OCI-M2 (cell line): ENCODE data around the gene MRPL38.
"Not testable (repeated sequence)": the region's sequence is repeated elsewhere in the genome, so short reads cannot be mapped to it uniquely, and the experiment has no call there.

Experiments used
- DNase-seq: peaks from one replicate; lab custom pipeline; 2025; ENCODE audit not compliant: unreplicated experiment; lab: John Stamatoyannopoulos, UW

The MRPL38 gene

GRCh38 chr17:75897160-75898019 is 7.3 kb downstream of the MRPL38 start:
- no peak for DNase-seq

GRCh38 chr17:75896415-75897159 is 8.1 kb downstream of the MRPL38 start, which contains the start of gene TRIM65:
Gene TRIM65, minus strand, starts transcription at chr17:75896951. Its CDS starts 14 bp downstream, at chr17:75896937.
- DNase-seq = no peak

DNA sequence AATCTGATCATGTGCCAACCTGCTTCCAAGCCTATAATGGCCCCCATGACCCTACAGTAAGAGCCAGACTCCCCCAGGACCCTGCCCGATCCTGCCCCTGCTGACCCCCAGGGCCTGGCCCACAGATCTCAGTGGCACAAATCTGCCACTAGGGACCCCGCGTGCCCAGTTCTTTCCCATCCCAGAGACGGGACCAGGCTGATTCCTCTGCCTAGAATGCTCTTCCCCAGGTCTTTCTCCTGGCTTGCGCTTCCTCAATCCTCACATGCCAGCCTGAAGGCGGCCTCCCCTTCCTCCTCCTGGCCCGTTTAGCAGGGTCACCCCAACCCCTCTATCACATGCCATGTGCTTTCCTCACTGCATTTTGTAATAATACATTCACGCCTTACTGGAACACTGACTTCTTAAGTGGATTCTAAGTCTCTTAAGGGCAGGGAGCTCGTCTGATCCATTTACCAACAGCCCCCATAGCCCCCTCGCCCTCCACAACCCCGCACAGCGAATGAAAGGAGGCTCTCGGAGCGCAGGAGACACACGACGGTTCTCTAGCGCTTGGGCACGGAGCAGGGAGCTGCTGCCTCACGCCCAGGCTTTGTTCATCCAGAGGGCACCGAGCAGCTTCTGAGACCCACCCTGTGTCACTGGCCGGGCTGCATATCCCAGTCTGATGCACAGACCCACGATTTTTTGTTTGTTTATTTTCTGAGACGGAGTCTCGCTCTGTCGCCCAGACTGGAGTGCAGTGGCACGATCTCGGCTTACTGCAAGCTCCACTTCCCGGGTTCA is 9.1 kb downstream of the MRPL38 start:
- no peak for DNase-seq

- DNase-seq = no peak
These were observed 10.5 kb downstream of the MRPL38 start for GRCh38 chr17:75894049-75894733.

DNA sequence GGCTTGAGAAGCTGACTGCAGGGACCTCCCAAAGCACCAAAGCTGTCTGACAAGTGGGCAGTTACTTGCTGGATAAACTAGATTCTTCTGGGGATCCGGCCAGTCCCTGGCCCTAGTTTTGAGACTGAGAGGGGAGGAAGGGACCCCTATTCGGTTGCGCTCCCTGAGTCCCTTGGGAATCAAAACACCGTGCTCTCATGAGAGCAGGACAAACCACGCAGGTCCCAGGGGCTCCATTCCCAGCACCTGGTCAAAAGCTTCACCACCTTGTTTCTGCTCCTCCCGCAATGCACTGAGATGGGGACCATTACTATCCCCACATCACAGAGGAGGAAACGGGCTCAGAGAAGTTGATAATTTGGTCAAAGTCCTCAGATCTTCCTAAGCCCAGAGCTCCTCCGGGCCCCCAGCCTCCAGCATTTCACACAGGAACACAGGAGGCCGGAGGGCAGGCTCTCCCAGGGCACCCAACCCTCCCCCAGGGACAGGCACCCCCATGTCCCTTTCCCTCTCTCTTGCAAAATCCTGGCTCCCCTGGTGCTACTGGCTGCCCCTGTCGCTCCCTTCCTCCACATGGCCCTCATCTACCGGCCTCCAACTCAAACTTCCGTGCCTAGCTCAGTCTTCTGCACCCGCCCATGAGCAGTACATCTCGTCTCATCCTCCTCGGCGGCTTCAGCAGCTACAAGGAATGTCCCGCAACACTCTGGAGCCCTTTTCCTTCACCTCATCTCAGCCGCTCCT is 11.2 kb downstream of the MRPL38 start:
- DNase-seq = no peak

GRCh38 chr17:75892556-75893224 is 12.0 kb downstream of the MRPL38 start:
- no peak for DNase-seq

DNA sequence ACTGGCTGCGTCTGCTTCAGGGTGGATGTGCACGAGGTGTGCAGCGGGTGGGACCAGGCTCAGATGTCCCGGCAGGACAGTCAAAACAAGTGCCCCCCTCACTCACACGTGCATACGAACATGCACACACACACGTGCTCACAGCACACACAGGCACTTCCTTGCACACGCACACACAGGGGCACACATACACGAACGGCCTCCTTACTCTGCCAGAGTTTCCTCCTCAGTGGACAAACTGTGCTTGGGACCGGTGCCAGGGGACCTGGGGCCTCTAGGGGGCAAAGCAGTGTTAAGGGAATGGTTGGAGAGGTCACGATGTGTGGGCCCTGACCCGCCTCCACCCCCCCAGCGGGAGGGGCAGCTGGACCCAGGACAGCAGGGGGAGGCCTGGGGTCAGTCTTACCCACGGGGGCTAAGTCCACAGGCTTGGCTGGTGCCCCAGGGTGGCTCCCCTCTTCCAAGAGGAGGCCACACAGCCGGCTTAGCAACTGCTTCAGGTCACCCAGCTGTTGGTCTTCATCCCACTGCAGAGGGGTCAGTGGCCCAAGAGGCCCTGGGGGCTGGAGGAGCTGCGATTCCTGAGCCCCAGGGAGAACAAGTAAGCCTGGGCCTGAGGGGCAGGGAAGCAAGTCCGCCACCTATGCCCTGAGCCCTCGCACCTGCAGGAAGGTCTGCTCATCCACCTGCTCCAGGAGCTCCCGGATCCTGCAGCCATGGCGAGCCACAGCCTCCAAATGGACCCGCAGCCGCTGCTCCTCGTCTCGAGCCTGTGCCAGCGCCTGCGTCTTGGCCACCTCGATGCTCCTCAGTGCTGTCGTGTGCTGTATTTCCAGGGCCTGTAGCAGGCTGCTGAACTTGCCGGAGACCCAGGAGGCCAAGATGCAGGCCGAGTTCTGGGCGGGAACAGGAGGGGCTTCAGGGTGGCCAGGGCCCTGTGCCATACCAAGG is 12.8 kb downstream of the MRPL38 start:
- no peak for DNase-seq

GRCh38 chr17:75891022-75891604 is 13.6 kb downstream of the MRPL38 start:
- no peak for DNase-seq

DNA sequence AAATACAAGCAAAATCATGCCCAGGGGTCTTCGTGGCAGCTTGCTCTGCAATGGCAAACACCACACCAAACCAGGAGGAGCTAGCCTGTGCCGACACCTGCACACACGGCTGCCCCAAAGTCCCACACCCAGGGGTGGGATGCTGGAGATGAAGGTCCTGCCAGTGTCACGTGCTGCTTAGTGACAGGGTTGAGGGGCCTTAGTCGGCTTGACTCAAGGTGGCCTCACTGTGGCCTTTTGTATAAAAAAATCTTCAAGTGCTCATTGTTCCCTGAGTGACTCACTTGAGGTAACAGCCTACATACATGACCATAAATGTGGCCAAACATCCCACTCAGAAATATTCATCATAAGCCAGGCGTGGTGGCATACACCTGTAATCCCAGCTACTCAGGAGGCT is 15.2 kb downstream of the MRPL38 start:
- no peak for DNase-seq

- no peak for DNase-seq
These were observed 16.2 kb downstream of the MRPL38 start for GRCh38 chr17:75888484-75888883.

DNA sequence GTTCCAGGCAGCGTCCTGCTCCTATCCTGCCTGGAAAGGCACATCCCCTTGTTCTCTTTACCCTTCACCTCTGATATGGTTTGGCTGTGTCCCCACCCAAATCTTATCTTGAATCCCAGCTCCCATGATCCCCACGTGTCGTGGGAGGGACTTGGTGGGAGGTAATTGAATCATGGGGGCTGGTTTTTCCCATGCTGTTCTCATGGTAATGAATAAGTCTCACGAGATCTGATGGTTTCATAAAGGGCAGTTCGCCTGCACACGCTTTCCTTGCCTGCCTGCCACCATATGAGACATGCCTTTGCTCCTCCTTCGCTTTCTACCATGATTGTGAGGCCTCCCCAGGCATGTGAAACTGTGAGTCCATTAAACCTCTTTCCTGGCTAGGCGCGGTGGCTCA is 18.8 kb downstream of the MRPL38 start:
- not testable (repeated sequence) for DNase-seq

GRCh38 chr17:75885431-75885830 is 19.3 kb downstream of the MRPL38 start:
- DNase-seq = no peak

GRCh38 chr17:75881678-75882454 is 22.8 kb downstream of the MRPL38 start:
- DNase-seq = no peak

- DNase-seq = no peak
These were observed 24.4 kb downstream of the MRPL38 start for GRCh38 chr17:75880266-75880665.

DNA sequence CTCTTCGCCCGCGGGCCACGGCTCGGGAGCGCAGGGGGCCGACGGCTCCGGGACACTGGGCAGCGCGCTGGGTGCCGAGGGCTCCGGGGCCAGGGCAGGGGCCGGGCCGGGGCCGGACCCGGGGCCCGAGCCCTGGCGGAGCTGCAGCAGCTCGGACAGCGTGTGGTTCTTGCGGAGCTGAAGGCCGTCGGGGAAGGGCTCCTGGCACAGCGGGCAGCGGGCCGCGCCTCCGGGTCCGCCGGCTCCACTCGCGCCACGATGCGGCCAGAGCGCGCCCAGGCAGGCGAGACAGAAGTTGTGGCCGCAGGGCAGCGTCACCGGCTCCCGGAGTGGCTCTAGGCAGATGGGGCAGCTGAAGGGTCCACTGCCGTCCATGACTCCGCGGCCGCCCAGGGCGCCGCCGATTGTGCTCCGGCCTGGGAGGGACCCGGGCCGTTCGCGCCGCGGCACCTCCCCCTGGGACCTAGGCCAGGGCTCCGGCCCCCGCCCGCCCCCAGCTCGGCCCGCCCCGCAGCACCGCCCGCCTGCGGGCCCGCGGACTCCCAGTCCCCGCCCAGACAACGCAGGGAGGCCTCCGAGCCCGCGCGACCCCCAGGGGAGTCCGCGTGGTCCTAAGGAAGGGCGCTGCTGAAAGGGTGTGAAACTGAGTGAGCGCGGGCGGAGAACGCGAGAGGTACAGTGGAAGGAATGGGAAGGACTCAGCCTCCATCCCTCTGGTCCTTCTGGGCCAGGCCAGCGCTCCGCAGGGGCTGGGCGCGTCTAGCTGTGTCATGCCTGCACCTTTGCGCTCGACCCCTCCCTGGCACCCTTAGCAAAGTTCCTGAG is 26.3 kb downstream of the MRPL38 start, which contains the start of gene TRIM47:
TSS of gene TRIM47 (minus strand) at position 408 of the 825 bp plus-strand sequence. CDS start at position 375, 33 bp downstream.
- DNase-seq = no peak

DNA sequence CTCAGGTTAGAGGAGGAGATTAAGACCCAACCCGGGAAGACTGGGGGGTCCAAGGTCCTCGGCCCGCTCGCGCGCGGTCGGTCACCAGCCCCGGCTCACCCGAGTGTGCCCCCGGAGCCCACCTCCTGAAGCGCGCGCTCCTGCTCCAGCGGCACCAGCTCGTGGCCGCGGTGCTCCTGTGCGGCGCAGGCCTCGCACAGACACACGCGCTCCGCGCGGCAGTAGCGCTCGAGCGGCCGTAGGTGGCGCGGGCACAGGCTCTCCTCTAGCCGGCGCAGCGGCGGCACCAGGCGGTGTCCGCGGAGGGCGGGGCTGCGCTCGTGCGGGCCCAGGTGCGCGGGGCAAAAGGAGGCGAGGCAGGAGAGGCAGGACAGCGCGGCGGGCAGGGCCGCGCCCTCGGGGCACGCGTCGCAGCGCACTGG is 26.9 kb downstream of the MRPL38 start:
- DNase-seq = no peak
